H9 (cell line): ENCODE results near the gene EPHA2. TPM values are rescaled to one million over a fixed set of nuclear protein-coding genes. Genes with fewer than 3 reads are reported as not detected.

ENCODE experiments used
- DNase-seq: peaks from one replicate; pipeline ENCODE4 v3.0.0-alpha.2; 2017
- H2AFZ ChIP-seq: one replicate; pipeline ENCODE4 v1.6.1; 2013; ENCODE audit warnings: mild to moderate bottlenecking, low read length, control low read depth, moderate library complexity
- H2AK5ac ChIP-seq: 2 replicates; pipeline ENCODE4 v1.6.1; 2013; ENCODE audit warnings: low read length, control low read depth, mixed read lengths; ENCODE audit not compliant: insufficient read length
- H2BK120ac ChIP-seq: one replicate; pipeline ENCODE4 v1.6.1; 2013; ENCODE audit warnings: low read depth, mild to moderate bottlenecking, low read length, control low read depth, inconsistent platforms; ENCODE audit not compliant: poor library complexity, severe bottlenecking
- H2BK12ac ChIP-seq: 2 replicates; pipeline ENCODE4 v1.6.1; 2013; ENCODE audit warnings: low read length, control low read depth, mixed read lengths, low read depth; ENCODE audit not compliant: insufficient read length
- H2BK15ac ChIP-seq: 2 replicates; pipeline ENCODE4 v1.6.1; 2013; ENCODE audit warnings: low read depth, low read length, control low read depth
- H2BK20ac ChIP-seq: one replicate; pipeline ENCODE4 v1.6.1; 2013; ENCODE audit warnings: low read depth, mild to moderate bottlenecking, low read length, control low read depth, inconsistent platforms; ENCODE audit not compliant: poor library complexity, severe bottlenecking
- H2BK5ac ChIP-seq: 2 replicates; pipeline ENCODE4 v1.6.1; 2013; ENCODE audit warnings: low read length, control low read depth, mixed read lengths; ENCODE audit not compliant: insufficient read length
- H3K14ac ChIP-seq: 2 replicates; pipeline ENCODE4 v1.6.1; 2013; ENCODE audit warnings: low read length, control low read depth; ENCODE audit not compliant: insufficient read depth
- H3K18ac ChIP-seq: 2 replicates; pipeline ENCODE4 v1.6.1; 2013; ENCODE audit warnings: low read depth, mild to moderate bottlenecking, mixed read lengths, low read length, control low read depth; ENCODE audit not compliant: insufficient read length
- H3K23ac ChIP-seq: 2 replicates; pipeline ENCODE4 v1.6.1; 2013; ENCODE audit warnings: low read length, control low read depth, mixed read lengths, low read depth; ENCODE audit not compliant: insufficient read length
- H3K23me2 ChIP-seq: 2 replicates; pipeline ENCODE4 v1.6.1; 2013; ENCODE audit warnings: low read depth, mild to moderate bottlenecking, mixed read lengths, low read length, control low read depth; ENCODE audit not compliant: insufficient read length, poor library complexity, severe bottlenecking
- H3K27ac ChIP-seq: 2 replicates; pipeline ENCODE4 v1.5.1; 2013; ENCODE audit warnings: low read length, control low read depth, mixed read lengths, low read depth; ENCODE audit not compliant: insufficient read length
- H3K27me3 ChIP-seq: 2 replicates; pipeline ENCODE4 v1.6.1; 2013; ENCODE audit warnings: low read length, control low read depth, inconsistent platforms; ENCODE audit not compliant: insufficient read depth
- H3K4ac ChIP-seq: 2 replicates; pipeline ENCODE4 v1.6.1; 2013; ENCODE audit warnings: low read depth, mild to moderate bottlenecking, control low read depth, inconsistent platforms, low read length, moderate library complexity
- H3K4me1 ChIP-seq: 2 replicates; pipeline ENCODE4 v1.6.1; 2013; ENCODE audit warnings: low read length, control low read depth, inconsistent platforms; ENCODE audit not compliant: insufficient read depth
- H3K4me2 ChIP-seq: 2 replicates; pipeline ENCODE4 v1.6.1; 2013; ENCODE audit warnings: low read length, control low read depth, mixed read lengths; ENCODE audit not compliant: insufficient read length, insufficient read depth
- H3K56ac ChIP-seq: 2 replicates; pipeline ENCODE4 v1.6.1; 2013; ENCODE audit warnings: low read depth, mild to moderate bottlenecking, mixed read lengths, low read length, control low read depth; ENCODE audit not compliant: insufficient read length
- H3K79me1 ChIP-seq: 2 replicates; pipeline ENCODE4 v1.6.1; 2013; ENCODE audit warnings: low read depth, mild to moderate bottlenecking, moderate library complexity, low read length, control low read depth, inconsistent platforms; ENCODE audit not compliant: insufficient read depth, poor library complexity, severe bottlenecking
- H3K79me2 ChIP-seq: 2 replicates; pipeline ENCODE4 v1.6.1; 2013; ENCODE audit warnings: low read length, control low read depth, inconsistent platforms; ENCODE audit not compliant: insufficient read depth
- H3K9ac ChIP-seq: 2 replicates; pipeline ENCODE4 v1.6.1; 2013; ENCODE audit warnings: low read length, control low read depth, mixed read lengths; ENCODE audit not compliant: insufficient read length; ENCODE audit errors: extremely low read depth
- H3K9me3 ChIP-seq: one replicate; pipeline ENCODE4 v1.6.1; 2013; ENCODE audit warnings: low read depth, low read length, inconsistent platforms; ENCODE audit not compliant: control insufficient read depth
- H3T11ph ChIP-seq: one replicate; pipeline ENCODE4 v1.6.1; 2013; ENCODE audit warnings: mild to moderate bottlenecking, low read length, control low read depth, inconsistent platforms
- H4K20me1 ChIP-seq: one replicate; pipeline ENCODE4 v1.6.1; 2013; ENCODE audit not compliant: control insufficient read depth, insufficient read length, insufficient read depth
- H4K5ac ChIP-seq: 2 replicates; pipeline ENCODE4 v1.6.1; 2013; ENCODE audit warnings: low read depth, mild to moderate bottlenecking, mixed read lengths, low read length, control low read depth; ENCODE audit not compliant: insufficient read length
- H4K8ac ChIP-seq: replicated peaks from 2 replicates; pipeline ENCODE4 v1.6.1; 2013; ENCODE audit warnings: low read length, control low read depth, mixed read lengths, low read depth; ENCODE audit not compliant: insufficient read length
- H4K91ac ChIP-seq: 2 replicates; pipeline ENCODE4 v1.6.1; 2013; ENCODE audit warnings: low read depth, mild to moderate bottlenecking, moderate library complexity, mixed read lengths, low read length, control low read depth; ENCODE audit not compliant: insufficient read length
- H3K27ac Mint-ChIP-seq, 3 experiments: 2 replicates in 2 of 3; 3 replicates in 1 of 3; pipeline ENCODE4 v1.8.0; 2020 to 2021; ENCODE audit warnings: mixed read lengths in 3 of 3, mild to moderate bottlenecking in 1 of 3, moderate library complexity in 1 of 3
- H3K27me3 Mint-ChIP-seq: 2 replicates; pipeline ENCODE4 v1.8.0; 2021; ENCODE audit warnings: low read depth, mild to moderate bottlenecking, moderate library complexity, mixed read lengths
- H3K36me3 Mint-ChIP-seq, 3 experiments: 2 replicates in 2 of 3; 3 replicates in 1 of 3; pipeline ENCODE4 v1.8.0; 2020 to 2021; ENCODE audit warnings: low read depth in 3 of 3, mixed read lengths in 3 of 3; ENCODE audit not compliant: insufficient read depth in 1 of 3
- H3K4me1 Mint-ChIP-seq, 2 experiments: 2 replicates each; pipeline ENCODE4 v1.8.0; 2020; ENCODE audit warnings: mixed read lengths in 2 of 2
- H3K4me3 Mint-ChIP-seq, 2 experiments: 2 replicates in 1 of 2; 3 replicates in 1 of 2; pipeline ENCODE4 v1.8.0; 2020 to 2021; ENCODE audit warnings: mild to moderate bottlenecking in 2 of 2, mixed read lengths in 2 of 2, moderate library complexity in 1 of 2
- H3K9me3 Mint-ChIP-seq, 2 experiments: 2 replicates in 1 of 2; 3 replicates in 1 of 2; pipeline ENCODE4 v1.8.0; 2020; ENCODE audit warnings: mild to moderate bottlenecking in 2 of 2, mixed read lengths in 2 of 2, moderate library complexity in 1 of 2
- WGBS: extraction: QIAGEN DNeasy Blood & Tissue Kit; methylation state at CpG from one replicate; pipeline ENCODE4 v1.1.7; 2013; ENCODE audit warnings: missing lambda C conversion rate, low lambda C conversion rate, mixed read lengths; ENCODE audit not compliant: insufficient read length; ENCODE audit errors: extremely low coverage; 5-methylcytosine and 5-hydroxymethylcytosine counted together
- total RNA-seq: library from RNA; stranded (reverse); gene quantifications from 2 replicates; pipeline ENCODE4 v1.2.1, GENCODE V29; 2021
- TF ChIP-seq, protein P1 (sequence below): fragments of 200-600 bp; sonication (generic); conservative IDR thresholded peaks from 3 replicates; pipeline ENCODE4 v1.8.0; 2021; ENCODE audit warnings: antibody characterized with exemption, mild to moderate bottlenecking

Gene EPHA2
- total RNA-seq, 1 experiment from 2014 or later = 33.1 TPM

DNA sequence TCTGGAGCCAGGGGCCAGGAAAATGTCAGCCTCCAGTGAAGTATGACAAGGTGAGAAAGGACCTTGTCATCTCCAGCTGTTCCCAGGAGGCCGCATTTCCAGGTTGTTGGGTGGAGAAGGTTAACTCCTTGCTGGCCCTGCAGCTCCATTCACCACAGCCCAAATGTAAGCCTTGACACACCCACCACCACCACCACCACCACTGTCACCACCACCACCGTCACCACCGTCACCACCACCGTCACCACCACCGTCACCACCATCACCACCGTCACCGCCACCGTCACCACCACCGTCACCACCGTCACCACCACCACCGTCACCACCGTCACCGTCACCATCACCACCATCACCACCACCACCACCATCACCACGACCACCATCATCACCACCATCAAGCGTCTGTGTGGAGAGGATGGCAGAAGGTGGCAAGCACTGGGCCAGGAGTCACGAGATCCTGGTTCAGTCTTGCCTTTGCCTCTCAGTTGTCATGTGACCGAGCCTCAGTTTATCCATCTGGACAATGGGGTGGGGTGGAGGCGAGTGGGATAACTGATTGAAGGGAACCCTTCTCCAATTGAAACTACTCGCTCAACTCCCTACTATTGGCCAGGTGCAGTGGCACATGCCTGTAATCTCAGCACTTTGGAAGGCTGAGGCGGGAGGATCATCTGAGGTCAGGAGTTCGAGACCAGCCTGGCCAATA, 61.3 kb downstream of the EPHA2 start:
- H3K14ac ChIP-seq = no peak overlapping the region; the same call in 1 of the 2 replicates
- no peak overlapping the region for H2BK15ac ChIP-seq
- no CpG with 5 or more reads among the region's 21 CpGs for WGBS
- no peaks in the 10 kb centered on the region for H3K79me2 ChIP-seq
- H4K91ac ChIP-seq = no peak overlapping the region
- H3K9me3 Mint-ChIP-seq = no peaks in the 10 kb centered on the region
- DNase-seq = no peak
- no peak overlapping the region for H3K23ac ChIP-seq
- no peak overlapping the region for H2AFZ ChIP-seq
- no peaks in the 10 kb centered on the region for H3K9me3 ChIP-seq
- H3K79me1 ChIP-seq = no peaks in the 10 kb centered on the region
- peaks cover 10 to 31% of the 10 kb centered on the region in 2 experiments for H3K4me1 Mint-ChIP-seq
- H3K27me3 Mint-ChIP-seq = peaks cover 11% of the 10 kb centered on the region
- no peak overlapping the region for H4K5ac ChIP-seq
- no peaks in the 10 kb centered on the region for H3K23me2 ChIP-seq
- no peak overlapping the region for H2BK12ac ChIP-seq
- no peak overlapping the region for H2BK120ac ChIP-seq
- no peak overlapping the region for H3K27ac Mint-ChIP-seq
- H4K8ac ChIP-seq = no peak overlapping the region
- no peaks in the 10 kb centered on the region for H4K20me1 ChIP-seq
- no peak overlapping the region for H2AK5ac ChIP-seq
- H3K27me3 ChIP-seq = no peaks in the 10 kb centered on the region; the same call in 1 of the 2 replicates
- H3K36me3 Mint-ChIP-seq = no peaks in the 10 kb centered on the region
- no peak overlapping the region for H3K9ac ChIP-seq
- TF ChIP-seq, protein P1, sequence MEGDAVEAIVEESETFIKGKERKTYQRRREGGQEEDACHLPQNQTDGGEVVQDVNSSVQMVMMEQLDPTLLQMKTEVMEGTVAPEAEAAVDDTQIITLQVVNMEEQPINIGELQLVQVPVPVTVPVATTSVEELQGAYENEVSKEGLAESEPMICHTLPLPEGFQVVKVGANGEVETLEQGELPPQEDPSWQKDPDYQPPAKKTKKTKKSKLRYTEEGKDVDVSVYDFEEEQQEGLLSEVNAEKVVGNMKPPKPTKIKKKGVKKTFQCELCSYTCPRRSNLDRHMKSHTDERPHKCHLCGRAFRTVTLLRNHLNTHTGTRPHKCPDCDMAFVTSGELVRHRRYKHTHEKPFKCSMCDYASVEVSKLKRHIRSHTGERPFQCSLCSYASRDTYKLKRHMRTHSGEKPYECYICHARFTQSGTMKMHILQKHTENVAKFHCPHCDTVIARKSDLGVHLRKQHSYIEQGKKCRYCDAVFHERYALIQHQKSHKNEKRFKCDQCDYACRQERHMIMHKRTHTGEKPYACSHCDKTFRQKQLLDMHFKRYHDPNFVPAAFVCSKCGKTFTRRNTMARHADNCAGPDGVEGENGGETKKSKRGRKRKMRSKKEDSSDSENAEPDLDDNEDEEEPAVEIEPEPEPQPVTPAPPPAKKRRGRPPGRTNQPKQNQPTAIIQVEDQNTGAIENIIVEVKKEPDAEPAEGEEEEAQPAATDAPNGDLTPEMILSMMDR = no peak
- no peak overlapping the region for H3K27ac ChIP-seq
- no peak overlapping the region for H3T11ph ChIP-seq
- H3K18ac ChIP-seq = peak overlapping the region; percentile 54
- H2BK5ac ChIP-seq = no peak overlapping the region
- no peak overlapping the region for H3K4me3 Mint-ChIP-seq
- H2BK20ac ChIP-seq = no peak overlapping the region
- H3K4ac ChIP-seq = no peak overlapping the region
- H3K56ac ChIP-seq = no peak overlapping the region
- H3K4me2 ChIP-seq = no peak overlapping the region
- no peaks in the 10 kb centered on the region for H3K4me1 ChIP-seq
